OCI-LY7 (cell line): Measurements from ENCODE around the gene AGA. TPM values are rescaled to one million over a fixed set of nuclear protein-coding genes. Genes with fewer than 3 reads are reported as not detected.

Experiments
- BruUV-seq: library from RNA; stranded (reverse); fragments of 400-500 nt; replicated peaks from 2 replicates; lab custom pipeline; 2021; lab: Mats Ljungman, UMichigan
- CTCF ChIA-PET: fragments of 300-600 bp; sonication (Branson Sonifier 250); formaldehyde crosslinking; loops from one replicate; lab custom pipeline; 2022; ENCODE audit warnings: antibody characterized with exemption; ENCODE audit not compliant: unreplicated experiment; lab: Charles Lee
- POLR2A ChIA-PET: fragments of 300-600 bp; sonication (Branson Sonifier 250); formaldehyde crosslinking; loops from one replicate; lab custom pipeline; 2022; ENCODE audit warnings: antibody characterized with exemption; lab: Charles Lee
- DNase-seq: peaks from one replicate; pipeline ENCODE4 v3.0.0-alpha.2; 2015; ENCODE audit warnings: low spot score
- H2AFZ ChIP-seq: fragments of 200-600 bp; sonication (generic), shearing (Covaris generic); 2 replicates; pipeline ENCODE4 v1.6.1; 2014; ENCODE audit warnings: mild to moderate bottlenecking, antibody characterized with exemption, low read length, moderate library complexity
- H3K27ac ChIP-seq: fragments of 200-600 bp; sonication (generic); 2 replicates; pipeline ENCODE4 v1.5.1; 2014; ENCODE audit warnings: mixed run types, low read depth, mild to moderate bottlenecking, moderate library complexity, low read length, inconsistent platforms; ENCODE audit not compliant: poor library complexity, severe bottlenecking
- H3K36me3 ChIP-seq: fragments of 200-600 bp; sonication (generic); 2 replicates; pipeline ENCODE4 v1.6.1; 2014; ENCODE audit warnings: mild to moderate bottlenecking, antibody characterized with exemption, low read length, moderate library complexity, mixed read lengths; ENCODE audit not compliant: insufficient read depth
- H3K4me1 ChIP-seq: fragments of 200-600 bp; sonication (generic); 2 replicates; pipeline ENCODE4 v1.5.1; 2014; ENCODE audit warnings: mild to moderate bottlenecking, low read length; ENCODE audit not compliant: insufficient read depth, poor library complexity, severe bottlenecking
- H3K4me2 ChIP-seq: fragments of 200-600 bp; sonication (generic); 2 replicates; pipeline ENCODE4 v1.6.1; 2014; ENCODE audit warnings: mild to moderate bottlenecking, low read length
- H3K4me3 ChIP-seq: fragments of 200-600 bp; sonication (generic); 2 replicates; pipeline ENCODE4 v1.5.1; 2014; ENCODE audit warnings: mild to moderate bottlenecking, low read depth, low read length; ENCODE audit not compliant: poor library complexity, severe bottlenecking
- H3K79me2 ChIP-seq: fragments of 200-600 bp; sonication (generic); 2 replicates; pipeline ENCODE4 v1.6.1; 2016; ENCODE audit warnings: low read depth, mild to moderate bottlenecking, low read length, moderate library complexity, mixed read lengths; ENCODE audit not compliant: insufficient read depth
- H3K9me2 ChIP-seq: fragments of 200-600 bp; sonication (generic); 2 replicates; pipeline ENCODE4 v1.6.1; 2016; ENCODE audit warnings: mild to moderate bottlenecking, low read length, mixed read lengths; ENCODE audit not compliant: insufficient read depth
- H3K9me3 ChIP-seq: fragments of 200-600 bp; sonication (generic); 2 replicates; pipeline ENCODE4 v1.6.1; 2014; ENCODE audit warnings: mild to moderate bottlenecking, mixed run types, low read length, mixed read lengths
- H4K20me1 ChIP-seq: fragments of 200-600 bp; sonication (generic); 2 replicates; pipeline ENCODE4 v1.6.1; 2014; ENCODE audit warnings: mild to moderate bottlenecking, antibody characterized with exemption, low read length, moderate library complexity, mixed read lengths; ENCODE audit not compliant: insufficient read depth
- CTCF ChIP-seq: fragments of 200-600 bp; sonication (generic); conservative IDR thresholded peaks from 2 replicates; pipeline ENCODE4 v1.5.1; 2014; ENCODE audit warnings: mild to moderate bottlenecking, antibody characterized with exemption, low read length, moderate library complexity, mixed read lengths
- EZH2phosphoT487 ChIP-seq: fragments of 200-600 bp; sonication (generic); IDR thresholded peaks from 2 replicates; pipeline ENCODE4 v1.6.1; 2018; ENCODE audit warnings: low read depth, borderline replicate concordance, mild to moderate bottlenecking, mixed run types, antibody characterized with exemption, low read length, moderate library complexity, mixed read lengths
- intact Hi-C: fragments of 100-400 bp; cut with micrococcal nuclease; formaldehyde crosslinking; loops from one replicate; pipeline ENCODE4 v1.10.0; 2022; ENCODE audit not compliant: unreplicated experiment
- total RNA-seq, 2 experiments: library from RNA; depleted of rRNA in 1 of 2; stranded (reverse); fragments of >200 nt in 1 of 2; shearing (Covaris generic) in 1 of 2; gene quantifications; 2 replicates each; pipeline ENCODE4 v1.2.3, GENCODE V29; 2014 to 2022

The AGA gene
- total RNA-seq, 2 experiments from 2014 or later: 15.5 to 23.2 TPM

DNA sequence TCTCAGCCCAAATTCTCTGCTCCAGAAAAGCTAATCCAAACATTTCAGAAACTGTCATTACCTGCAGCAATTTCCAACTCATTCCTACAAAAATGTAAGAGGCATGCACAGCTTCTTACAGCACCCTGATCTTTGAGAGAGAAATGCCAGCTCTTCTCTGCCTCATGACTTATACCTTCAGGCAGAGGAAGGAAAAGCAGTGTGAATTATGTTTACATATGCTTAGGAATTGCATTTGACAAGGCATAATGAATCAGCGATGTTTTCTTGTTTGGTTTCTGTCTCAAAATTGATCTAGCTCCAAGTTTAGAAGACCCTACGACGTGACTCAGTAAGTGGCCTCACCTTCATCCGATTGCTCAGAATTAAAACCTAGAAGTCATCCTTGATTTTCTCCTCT is 21.8 kb upstream of the AGA start:
- no peaks in the 10 kb centered on the region for H4K20me1 ChIP-seq
- no peaks in the 10 kb centered on the region for H3K9me3 ChIP-seq
- H3K9me2 ChIP-seq: no peaks in the 10 kb centered on the region
- intact Hi-C loops: no loop called here
- H3K36me3 ChIP-seq: no peaks in the 10 kb centered on the region
- ChIA-PET CTCF (no interaction called here), POLR2A (interaction anchor here (0.7 to 1.9 kb wide), 3 partner anchors 8 to 155 kb away, joined by 3 to 6 read pairs (median 5); partner anchors contain the start of gene NEIL3)
- no TSS peak for BruUV-seq
- H3K4me2 ChIP-seq: no peak overlapping the region
- no peaks in the 10 kb centered on the region for H3K79me2 ChIP-seq
- no peak overlapping the region for H2AFZ ChIP-seq
- H3K4me1 ChIP-seq: no peaks in the 10 kb centered on the region
- H3K27ac ChIP-seq: no peak overlapping the region
- H3K4me3 ChIP-seq: no peak overlapping the region
- no peak for TF ChIP-seq EZH2phosphoT487
- TF ChIP-seq CTCF: no peak
- no peak for DNase-seq

DNA sequence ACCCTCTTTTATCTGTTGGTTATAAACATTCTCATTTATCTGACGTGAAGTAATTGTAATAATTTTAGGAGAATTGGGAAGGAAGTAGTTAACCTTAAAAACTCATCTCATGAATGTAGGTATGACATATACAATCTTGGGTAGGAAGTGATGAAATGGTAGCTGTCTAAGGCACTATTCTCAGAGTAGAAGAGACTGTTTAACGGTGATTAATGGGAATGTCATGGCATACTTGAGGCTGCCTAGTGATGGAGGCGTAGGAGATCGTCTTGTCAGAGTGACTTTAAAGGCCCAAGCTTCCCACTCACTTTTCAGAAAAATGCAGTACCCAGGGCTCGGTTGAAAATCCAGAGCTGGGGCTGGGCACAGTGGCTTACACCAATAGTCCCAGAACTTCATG is 19.4 kb upstream of the AGA start:
- H3K9me3 ChIP-seq: no peaks in the 10 kb centered on the region
- intact Hi-C loops: no loop called here
- H3K4me1 ChIP-seq: no peaks in the 10 kb centered on the region

More for the DNA sequence above, 19.4 kb upstream of the AGA start:
- Histone ChIP-seq H4K20me1 (no peaks in the 10 kb centered on the region), H3K9me2 (no peaks in the 10 kb centered on the region), H2AFZ (no peak overlapping the region), H3K4me2 (no peak overlapping the region), H3K27ac (no peak overlapping the region), H3K79me2 (no peaks in the 10 kb centered on the region), H3K36me3 (no peaks in the 10 kb centered on the region), H3K4me3 (no peak overlapping the region)
- no peak for DNase-seq
- no TSS peak for BruUV-seq
- ChIA-PET CTCF (no interaction called here), POLR2A (no interaction called here)
- TF ChIP-seq CTCF (no peak), EZH2phosphoT487 (no peak)
